GM19193 (cell line): Measurements from ENCODE around the gene SESN3.

Experiments used
- POLR2A ChIP-seq: IDR thresholded peaks from 4 replicates; pipeline ENCODE4 v1.6.1; 2011; ENCODE audit not compliant: insufficient read depth, insufficient read length; ENCODE audit errors: extremely low read depth

SESN3 gene

DNA sequence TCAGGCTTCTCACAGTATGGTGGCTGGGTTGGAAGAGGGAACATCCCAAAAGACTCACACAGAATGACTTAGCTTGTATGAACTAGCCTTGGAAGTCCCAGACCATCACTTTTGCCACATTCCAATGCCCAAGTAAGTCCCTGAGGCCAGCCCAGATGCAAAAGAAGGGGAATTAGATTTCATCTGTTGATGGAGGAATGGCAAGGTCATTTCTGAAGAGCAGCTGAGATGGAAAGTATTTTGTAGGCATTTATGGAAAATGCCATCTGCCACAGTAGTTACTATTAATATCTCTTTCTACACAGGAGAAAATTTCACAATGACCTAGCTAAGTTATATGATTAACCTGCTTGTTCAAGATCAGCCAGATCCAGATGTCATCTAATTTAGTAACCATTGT, 82.6 kb downstream of the SESN3 start:
- no peak for TF ChIP-seq POLR2A

DNA sequence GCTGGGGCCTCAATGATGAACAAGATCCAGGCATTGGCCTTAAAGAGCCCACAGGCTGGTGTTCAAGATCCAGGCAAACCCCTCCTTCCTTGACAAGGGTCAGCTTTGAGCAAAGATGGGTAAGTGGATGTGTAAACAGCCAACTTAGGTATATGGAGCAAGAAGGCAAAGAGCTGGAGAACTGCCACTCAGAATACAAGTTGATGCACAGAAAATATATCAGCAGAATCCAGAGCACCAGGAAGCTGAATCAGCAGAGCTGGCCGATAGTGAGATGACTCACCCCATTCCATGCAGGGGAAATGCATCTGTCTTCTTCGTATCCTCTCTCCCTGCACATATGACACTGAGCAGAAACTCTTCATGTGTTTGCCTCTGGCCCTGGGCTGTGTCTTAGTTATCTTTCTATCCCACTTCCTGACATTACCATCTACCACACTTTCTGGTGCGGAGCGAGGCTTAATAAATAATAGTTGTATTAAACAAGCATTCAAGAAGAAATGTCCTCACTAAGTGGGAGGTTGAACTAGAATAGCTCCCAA, 83.6 kb downstream of the SESN3 start:
- TF ChIP-seq POLR2A, result no peak

DNA sequence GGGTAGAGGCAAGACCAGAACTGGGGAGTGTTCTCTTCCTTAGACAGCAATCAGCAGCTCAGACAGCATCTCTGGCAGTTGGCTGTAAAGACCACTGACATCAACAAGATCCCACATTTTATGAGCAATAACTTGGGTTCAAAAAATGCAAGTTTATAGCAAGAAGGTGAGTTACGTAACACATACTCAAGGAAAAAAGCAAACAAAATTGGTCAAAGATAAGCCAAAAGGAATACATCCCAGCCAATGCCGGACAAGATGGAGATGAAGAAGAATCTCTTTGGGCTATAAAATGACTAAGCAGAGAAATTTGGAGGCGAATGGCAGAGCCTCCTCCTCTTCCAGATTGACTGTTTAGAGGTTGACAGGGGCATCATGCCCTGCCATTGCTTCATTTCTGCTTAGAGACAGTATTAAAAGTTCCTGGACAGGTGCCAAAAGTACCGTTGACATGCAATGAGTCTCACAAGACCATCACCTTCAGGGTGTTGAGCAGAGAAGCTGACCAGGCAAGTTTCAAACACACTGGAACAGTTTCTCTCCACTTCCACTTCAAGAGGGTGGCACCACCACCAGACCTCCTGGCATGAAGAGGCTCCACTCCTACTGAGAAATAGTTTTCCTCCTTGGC, 85.5 kb downstream of the SESN3 start:
- TF ChIP-seq POLR2A, result no peak

DNA sequence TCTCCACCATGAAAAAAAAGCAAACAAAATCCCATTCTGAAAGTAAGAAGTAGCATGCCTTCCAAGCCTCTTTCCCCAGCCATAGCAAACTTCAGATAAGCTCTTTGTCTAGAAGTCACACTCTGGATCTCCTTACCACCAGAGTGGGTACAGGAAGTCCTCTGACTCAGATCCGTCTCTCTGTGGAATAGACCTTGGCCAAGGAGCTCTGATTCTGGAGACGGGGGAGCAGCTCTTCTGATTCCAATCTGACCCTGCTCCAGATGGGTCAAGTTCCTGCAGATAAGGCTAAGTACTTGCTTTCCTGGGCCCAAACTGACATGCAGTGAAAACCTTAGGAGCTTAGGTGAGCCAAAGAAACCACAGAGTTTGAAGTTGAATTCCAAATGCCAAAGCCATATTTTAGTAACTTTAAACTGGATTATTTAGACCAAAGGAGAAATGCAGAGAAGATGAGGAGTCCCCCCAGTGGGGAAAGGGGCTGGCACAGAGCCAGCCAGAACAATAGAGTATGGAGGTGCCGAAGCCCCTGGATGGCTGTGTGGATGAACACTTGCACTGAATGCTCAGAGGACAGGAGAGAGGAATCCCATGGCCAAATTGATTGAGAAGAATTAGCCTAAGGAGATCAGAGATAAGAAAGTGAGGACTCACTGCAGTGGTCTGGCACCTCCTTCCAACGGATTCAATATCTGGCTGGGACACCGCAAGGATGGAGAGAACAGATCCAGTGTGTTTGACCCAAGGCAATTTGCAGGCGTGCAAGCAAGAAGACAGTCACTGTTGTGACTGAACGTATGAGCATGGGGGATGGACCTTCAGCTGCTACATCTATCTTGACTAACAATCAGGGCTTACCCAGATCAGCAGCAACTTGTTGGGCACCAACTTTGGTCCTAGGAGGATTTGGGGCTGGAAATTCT, 86.4 kb downstream of the SESN3 start:
- TF ChIP-seq POLR2A, result no peak

DNA sequence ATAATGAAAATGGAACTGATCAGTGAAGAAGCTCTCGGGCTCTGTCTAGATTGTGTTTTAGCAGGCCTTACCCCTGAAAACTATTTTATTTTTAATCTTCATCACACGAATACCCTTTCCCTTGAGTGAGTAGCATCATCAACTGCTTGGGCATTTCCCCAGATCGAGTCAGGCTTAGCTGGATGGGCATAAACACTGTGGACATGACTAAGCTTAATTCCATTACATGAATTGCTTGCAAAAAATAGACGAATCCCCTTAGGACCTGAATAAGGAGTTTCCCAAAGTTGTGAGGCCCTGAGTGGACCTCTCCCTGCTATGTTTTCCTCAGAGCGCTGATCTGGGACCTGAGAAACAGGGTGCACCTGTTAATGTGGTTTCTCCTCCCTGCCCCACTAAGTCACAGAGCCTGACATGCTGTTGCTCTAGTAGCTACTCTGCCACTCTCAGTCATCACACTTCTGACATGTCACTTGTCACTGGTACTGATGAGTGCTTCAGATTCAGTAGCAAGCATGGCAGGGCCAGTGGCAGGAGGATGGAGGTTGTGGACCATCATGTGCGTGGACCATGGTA, 87.8 kb downstream of the SESN3 start:
- TF ChIP-seq POLR2A, result no peak

DNA sequence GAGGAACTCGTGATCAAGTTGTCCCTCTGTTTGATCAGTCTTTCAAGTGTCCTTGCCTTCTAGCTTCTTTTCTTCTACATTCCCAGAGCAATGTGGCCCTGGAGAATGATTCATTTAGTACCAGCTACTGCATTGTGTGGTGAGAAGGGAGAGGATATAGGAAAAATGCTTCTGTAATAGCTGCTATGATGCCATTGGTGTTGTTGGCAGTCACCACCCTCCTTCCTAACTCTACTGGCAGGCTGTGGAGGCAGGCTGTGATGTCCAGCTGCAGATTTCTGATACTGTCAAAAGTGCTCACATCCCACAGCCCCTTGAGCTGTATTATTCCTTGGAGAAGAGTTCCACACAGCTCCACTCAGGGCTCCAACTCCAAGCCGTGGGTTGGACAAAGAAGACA, 88.6 kb downstream of the SESN3 start:
- TF ChIP-seq POLR2A, result no peak

DNA sequence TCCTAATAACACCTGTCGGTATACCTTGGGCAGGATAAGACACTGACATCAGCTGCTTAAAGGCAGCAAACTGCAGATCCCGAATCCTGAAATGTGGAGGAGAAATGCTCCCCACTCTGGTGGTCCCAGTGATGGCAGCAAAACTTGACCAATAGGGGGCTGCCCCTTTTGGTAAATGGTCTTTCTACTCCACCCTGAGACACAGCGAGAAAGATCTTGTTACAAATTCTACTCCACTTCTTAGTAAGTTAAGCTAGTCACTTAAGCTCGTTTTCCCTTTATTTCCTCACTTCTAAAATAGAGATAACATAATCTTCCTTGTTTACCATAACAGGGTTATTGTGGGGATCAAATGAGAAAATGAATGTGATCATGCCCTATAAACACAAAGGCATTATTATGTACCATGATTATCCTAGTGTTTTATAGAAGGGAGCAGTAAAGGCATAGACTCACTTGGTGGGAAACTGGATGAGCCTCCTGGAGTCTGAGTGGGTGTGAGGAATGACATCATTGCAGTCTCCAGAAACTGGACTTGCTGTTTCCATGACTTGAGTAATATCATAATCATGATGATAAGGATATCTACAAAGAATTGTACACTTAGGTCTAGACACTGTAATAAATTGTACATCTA, 90.5 kb downstream of the SESN3 start:
- TF ChIP-seq POLR2A, result no peak

DNA sequence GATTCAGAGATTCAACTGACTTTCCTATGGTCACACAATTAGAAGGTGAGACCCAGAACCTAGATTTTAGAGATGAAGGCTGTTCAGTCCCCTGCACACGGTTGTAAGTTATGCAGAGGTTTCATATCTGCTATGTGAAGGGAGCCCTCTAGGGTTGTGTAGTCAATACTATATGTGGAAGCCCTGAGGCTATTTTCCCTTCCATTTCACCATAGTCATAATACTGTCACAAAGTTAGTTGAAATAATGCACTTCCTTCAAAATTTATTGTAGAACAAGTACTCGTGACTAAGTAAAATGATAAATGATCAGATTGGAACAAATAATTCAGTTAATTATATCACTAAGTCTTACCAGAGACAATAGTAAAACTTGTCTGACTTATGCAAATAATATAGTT, 92.6 kb downstream of the SESN3 start:
- TF ChIP-seq POLR2A, result no peak

DNA sequence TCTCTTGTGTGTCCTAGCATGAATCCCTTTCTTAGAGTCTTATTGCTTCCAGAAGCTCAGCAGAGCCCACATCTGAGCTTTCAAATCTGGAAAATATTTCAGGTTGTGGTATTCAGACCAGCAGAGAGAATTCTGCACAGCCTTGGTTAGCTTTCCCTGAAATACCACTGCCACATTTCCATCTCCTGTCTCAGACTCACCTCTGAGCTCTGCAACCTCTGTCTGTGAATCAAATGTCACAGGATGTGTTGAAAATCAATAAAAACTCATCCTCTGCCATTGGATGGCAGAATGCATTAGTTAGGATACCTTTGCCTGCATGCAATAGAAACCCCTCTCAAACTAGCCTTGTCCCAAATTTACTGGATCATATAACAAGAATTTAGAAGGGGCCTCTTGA, 93.7 kb downstream of the SESN3 start:
- TF ChIP-seq POLR2A, result no peak

DNA sequence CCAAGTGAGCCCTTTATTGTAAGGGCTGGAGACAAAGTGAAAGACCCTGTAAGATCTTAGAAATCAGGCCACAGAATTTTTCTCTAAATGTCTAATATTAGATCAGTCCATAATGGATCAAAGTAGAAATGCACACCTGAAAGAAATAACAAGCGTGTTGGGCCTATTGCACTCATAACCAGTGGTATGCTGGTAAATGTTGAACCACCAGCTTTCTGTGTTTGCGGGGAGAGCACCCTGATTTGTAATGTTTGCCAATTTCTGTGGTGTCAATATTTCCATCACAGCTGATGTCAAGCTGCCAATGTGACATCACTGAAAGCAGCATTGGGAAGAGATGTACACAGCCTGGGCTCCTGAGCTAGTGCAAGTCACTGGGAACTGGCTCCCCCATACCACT, 95.1 kb downstream of the SESN3 start:
- no peak for TF ChIP-seq POLR2A

DNA sequence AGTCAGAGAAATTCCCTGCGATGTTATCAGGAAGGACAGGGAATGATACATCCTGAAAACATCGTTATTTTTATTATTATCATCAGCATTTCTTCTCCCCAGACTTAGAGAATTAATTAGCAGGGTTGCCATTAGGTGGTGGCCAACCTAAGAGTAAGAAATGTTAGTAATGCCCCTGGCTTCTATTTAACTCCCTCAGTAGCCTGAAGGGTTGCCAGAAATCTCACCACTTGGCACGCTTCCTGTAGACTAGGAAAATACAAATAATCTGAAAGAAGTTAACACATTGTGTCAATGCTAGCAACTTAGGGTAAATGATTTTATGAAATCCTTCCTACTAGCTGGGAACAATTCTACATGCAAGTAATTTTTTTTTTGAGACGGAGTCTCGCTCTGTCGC, 95.8 kb downstream of the SESN3 start:
- no peak for TF ChIP-seq POLR2A

DNA sequence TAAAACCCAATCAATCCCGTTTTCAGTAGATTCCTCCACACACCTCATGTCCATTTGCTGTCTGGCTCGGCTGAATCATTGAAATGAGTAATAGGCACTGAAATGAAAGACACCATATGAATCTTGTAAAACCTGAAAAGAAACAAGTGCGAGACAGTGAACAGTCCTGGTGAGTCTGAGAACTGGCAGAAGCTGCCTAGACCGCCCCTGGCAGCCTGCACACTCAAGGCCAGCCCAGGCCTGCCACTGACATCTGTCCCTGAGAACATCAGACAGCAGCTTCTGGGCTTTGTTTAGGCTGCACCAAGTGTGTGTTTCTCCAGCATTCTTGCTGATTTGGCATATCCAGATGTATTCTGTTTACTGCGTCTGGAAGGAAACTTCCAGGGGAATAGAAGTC, 96.5 kb downstream of the SESN3 start:
- no peak for TF ChIP-seq POLR2A

DNA sequence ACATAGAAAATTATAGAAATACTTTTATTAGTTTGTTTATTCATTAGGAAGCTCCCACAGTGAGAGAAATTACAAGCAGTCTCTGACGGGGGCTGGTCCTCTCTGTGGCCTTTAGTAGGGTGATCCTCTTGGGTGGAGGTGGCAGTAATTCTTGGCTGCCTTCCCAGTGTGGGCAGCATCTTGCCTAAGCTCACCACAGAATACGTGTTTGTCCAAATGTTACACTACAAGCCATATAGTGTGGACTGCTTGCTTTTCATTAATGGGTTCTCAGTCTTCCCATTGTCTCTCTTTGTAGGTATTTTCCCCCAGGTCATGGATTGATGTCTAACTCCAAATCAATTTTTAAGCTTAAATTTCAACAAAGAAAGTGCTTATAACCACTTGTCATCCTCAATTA, 98.0 kb downstream of the SESN3 start:
- no peak for TF ChIP-seq POLR2A

DNA sequence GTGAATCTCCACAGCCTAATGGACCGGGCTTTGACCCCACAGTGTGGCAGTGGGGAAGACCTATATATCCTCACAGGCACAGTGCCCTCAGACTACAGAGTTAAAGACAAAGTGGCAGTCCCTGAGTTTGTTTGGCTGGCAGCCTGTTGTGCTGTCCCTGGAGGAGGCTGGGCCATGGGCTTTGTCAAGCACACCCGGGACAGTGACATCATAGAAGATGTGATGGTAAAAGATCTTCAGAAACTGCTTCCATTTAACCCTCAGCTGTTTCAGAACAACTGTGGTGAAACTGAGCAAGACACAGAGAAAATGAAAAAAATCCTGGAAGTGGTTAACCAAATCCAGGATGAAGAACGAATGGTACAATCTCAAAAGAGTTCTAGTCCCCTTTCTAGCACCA, 102.4 kb downstream of the SESN3 start:
- TF ChIP-seq POLR2A, result no peak

DNA sequence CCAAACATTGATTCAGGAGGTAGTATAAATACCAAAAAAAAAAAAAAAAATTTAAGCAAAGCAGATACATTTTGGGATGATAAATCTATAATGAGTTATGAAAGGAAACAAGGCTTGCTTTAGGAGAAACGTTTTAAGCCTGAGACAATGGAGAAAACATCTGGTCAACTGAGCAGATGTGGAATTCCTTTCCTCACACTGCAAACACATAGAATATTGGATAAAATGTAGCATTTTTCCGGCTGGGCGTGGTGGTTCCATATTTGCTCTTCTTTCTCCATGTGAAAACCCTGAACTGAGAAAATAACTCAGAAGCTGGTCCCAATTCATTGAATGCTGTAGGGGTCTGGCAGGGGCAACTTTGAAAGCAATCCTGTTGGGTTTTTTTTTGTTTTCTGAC, 107.4 kb downstream of the SESN3 start:
- TF ChIP-seq POLR2A, result no peak

DNA sequence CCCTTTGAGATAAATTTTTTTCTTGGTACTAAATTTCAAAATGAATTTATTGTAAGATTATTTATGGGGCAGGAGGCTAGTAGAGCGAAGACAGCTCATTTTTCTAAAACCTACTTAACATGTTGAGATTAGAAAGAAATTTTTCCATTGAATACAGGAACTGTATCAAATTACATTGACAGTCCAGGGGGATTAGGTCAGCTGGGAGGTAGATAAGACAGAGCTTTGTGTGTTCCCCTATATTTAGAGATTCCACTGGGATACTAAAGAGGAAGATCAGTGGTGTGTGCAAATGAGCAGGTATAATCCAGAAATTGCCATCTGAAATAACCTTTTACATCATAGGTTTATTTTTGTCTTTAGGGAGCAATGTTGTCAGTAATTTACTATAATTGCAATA, 109.3 kb downstream of the SESN3 start:
- TF ChIP-seq POLR2A, result no peak

DNA sequence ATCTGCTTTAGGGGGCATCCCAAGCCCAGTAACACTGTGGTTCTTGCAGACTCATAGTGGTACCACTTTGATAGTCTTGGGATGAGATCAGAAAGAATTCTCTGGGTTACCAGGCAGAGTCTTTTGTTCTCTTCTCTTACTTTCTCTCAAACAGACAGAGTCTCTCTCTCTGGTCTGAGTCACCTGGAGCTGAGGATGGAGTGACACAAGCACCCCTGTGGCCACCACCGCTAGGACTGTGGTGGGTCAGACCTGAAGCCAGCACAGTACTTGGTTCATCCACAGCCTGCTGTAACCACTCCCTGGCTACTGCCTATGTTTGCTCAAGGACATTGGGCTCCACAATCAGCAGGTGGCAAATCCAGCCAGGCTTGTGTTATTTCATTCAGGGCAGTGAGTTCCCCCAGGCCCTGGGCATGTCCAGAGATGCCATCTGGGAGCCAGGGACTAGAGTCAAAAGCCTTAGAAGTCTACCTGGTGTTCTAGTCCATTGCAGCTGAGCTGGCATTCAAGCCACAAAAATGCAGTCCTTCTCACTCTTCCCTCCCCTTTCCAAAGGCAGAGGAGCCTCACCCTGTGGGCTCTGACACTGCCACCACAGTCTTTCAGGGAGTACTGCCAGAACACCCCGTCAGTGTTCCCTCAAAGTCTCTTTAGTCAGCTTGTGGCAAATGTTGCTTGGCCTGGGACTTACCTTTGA, 111.5 kb downstream of the SESN3 start:
- TF ChIP-seq POLR2A, result no peak
